OCI-LY1 (cell line): ENCODE results near the gene IL18.

Experiments
- CTCF ChIP-seq: fragments of 200-600 bp; sonication (generic), shearing (Covaris generic); IDR thresholded peaks from 2 replicates; pipeline ENCODE4 v1.5.1; 2017; ENCODE audit warnings: mild to moderate bottlenecking, antibody characterized with exemption, low read length, moderate library complexity, mixed read lengths
- EZH2 ChIP-seq: fragments of 200-600 bp; sonication (generic), shearing (Covaris generic); IDR thresholded peaks from 2 replicates; pipeline ENCODE4 v1.8.0; 2017; ENCODE audit warnings: borderline replicate concordance, mixed run types, mild to moderate bottlenecking, antibody characterized with exemption, low read length, moderate library complexity, mixed read lengths

- TF ChIP-seq CTCF (no peak), EZH2 (no peak)
Observed at GRCh38 chr11:112195951-112196351, 32.1 kb upstream of the IL18 start.
